Ishikawa (cell line): ENCODE data around the gene ADD1.

Source experiments
- CEBPB ChIP-seq: IDR thresholded peaks from 2 replicates; pipeline ENCODE4 v1.6.1; 2012
- CREB1 ChIP-seq: IDR thresholded peaks from 2 replicates; pipeline ENCODE4 v1.6.1; 2012; ENCODE audit warnings: low read depth
- EGR1 ChIP-seq: IDR thresholded peaks from 2 replicates; pipeline ENCODE4 v1.6.1; 2012
- EP300 ChIP-seq: IDR thresholded peaks from 2 replicates; pipeline ENCODE4 v1.6.1; 2012; ENCODE audit warnings: borderline replicate concordance
- FOXM1 ChIP-seq: IDR thresholded peaks from 2 replicates; pipeline ENCODE4 v1.6.1; 2012; ENCODE audit warnings: low read depth, borderline replicate concordance
- NFIC ChIP-seq: IDR thresholded peaks from 2 replicates; pipeline ENCODE4 v1.6.1; 2012
- RAD21 ChIP-seq: IDR thresholded peaks from 2 replicates; pipeline ENCODE4 v1.6.1; 2012; ENCODE audit warnings: low read depth
- REST ChIP-seq: IDR thresholded peaks from 2 replicates; pipeline ENCODE4 v1.6.1; 2012; ENCODE audit warnings: low read depth, mild to moderate bottlenecking
- TAF1 ChIP-seq: IDR thresholded peaks from 2 replicates; pipeline ENCODE4 v1.6.1; 2012; ENCODE audit warnings: low read depth, mild to moderate bottlenecking
- TCF12 ChIP-seq: IDR thresholded peaks from 2 replicates; pipeline ENCODE4 v1.6.1; 2012; ENCODE audit warnings: low read depth
- TEAD4 ChIP-seq: IDR thresholded peaks from 2 replicates; pipeline ENCODE4 v1.6.1; 2012
- USF1 ChIP-seq: IDR thresholded peaks from 2 replicates; pipeline ENCODE4 v1.6.1; 2012
- YY1 ChIP-seq: IDR thresholded peaks from 2 replicates; pipeline ENCODE4 v1.6.1; 2012; ENCODE audit warnings: low read depth
- ZBTB7A ChIP-seq: IDR thresholded peaks from 2 replicates; pipeline ENCODE4 v1.6.1; 2012; ENCODE audit warnings: low read depth
- TF ChIP-seq, protein P1 (sequence below): IDR thresholded peaks from 2 replicates; pipeline ENCODE4 v1.6.1; 2012

Gene ADD1

GRCh38 chr4:2940267-2941137 lies 96.9 kb downstream of the ADD1 start:
- TF ChIP-seq CREB1 (no peak), USF1 (no peak), NFIC (no peak), EP300 (no peak), REST (no peak), TAF1 (no peak), TCF12 (no peak), EGR1 (no peak), CEBPB (no peak), ZBTB7A (no peak), YY1 (no peak), TEAD4 (no peak), FOXM1 (no peak)
- TF ChIP-seq, protein P1, sequence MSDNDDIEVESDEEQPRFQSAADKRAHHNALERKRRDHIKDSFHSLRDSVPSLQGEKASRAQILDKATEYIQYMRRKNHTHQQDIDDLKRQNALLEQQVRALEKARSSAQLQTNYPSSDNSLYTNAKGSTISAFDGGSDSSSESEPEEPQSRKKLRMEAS: no peak

- TF ChIP-seq FOXM1 (no peak), TAF1 (no peak), EP300 (no peak), RAD21 (no peak), YY1 (no peak), USF1 (no peak), EGR1 (no peak), CREB1 (no peak), ZBTB7A (no peak), REST (no peak), TCF12 (no peak), CEBPB (no peak), NFIC (no peak), TEAD4 (no peak)
- TF ChIP-seq, protein P1: no peak
Measured at GRCh38 chr4:2941138-2942036, 97.7 kb downstream of the ADD1 start.

GRCh38 chr4:2942037-2942531 lies 98.4 kb downstream of the ADD1 start:
- TF ChIP-seq CEBPB (no peak), CREB1 (no peak), USF1 (no peak), EGR1 (no peak), YY1 (no peak), REST (no peak), ZBTB7A (no peak), TEAD4 (no peak), TCF12 (no peak), EP300 (no peak), TAF1 (no peak), RAD21 (no peak), NFIC (no peak), FOXM1 (no peak)
